Measurements from ENCODE around the gene PTH2R. TPM values are rescaled to one million over a fixed set of nuclear protein-coding genes. Genes with fewer than 3 reads are reported as not detected.

The PTH2R gene
- total RNA-seq, 2 experiments from 2014 or later: not detected

DNA sequence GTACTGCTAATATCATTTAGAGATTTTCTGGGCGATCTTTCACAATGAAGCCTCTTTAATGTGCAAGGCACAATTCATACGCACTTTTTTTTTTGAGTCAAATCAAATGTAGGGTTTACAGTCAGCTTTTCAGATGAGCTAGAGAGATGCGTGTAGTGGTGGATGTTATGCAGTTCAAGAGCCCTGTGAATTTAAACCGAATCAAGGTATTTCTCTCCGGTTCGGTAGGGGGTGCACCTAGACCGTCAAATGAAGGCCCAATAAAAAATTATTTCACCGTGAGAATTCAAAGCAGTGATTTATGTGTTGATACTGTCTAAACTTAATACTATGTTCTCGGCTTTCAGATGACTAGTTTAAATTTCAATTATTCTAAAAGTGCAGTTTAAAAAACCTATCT lies 1.1 kb downstream of the PTH2R start:
- Mint-ChIP-seq H3K4me1 (ENCODE audit: low read depth) (peaks cover 8% of the 10 kb centered on the region), H3K27me3 (peaks cover 74% of the 10 kb centered on the region), H3K36me3 (ENCODE audit: low read depth) (no peaks in the 10 kb centered on the region), H3K9me3 (no peaks in the 10 kb centered on the region), H3K27ac (no peak overlapping the region), H3K4me3 (no peak overlapping the region)
- no peak overlapping the region for H3K4me3 ChIP-seq (ENCODE audit: low read length)
- peaks cover 0 to 10% of the 10 kb centered on the region in 2 experiments for H3K9me3 ChIP-seq (ENCODE audit: control insufficient read depth in 1 of 2, insufficient read depth in 1 of 2, low read length in 2 of 2)
- ATAC-seq (ENCODE audit: poor library complexity): no peak
- CTCF ChIA-PET: no interaction called here
- TF ChIP-seq, protein P1, sequence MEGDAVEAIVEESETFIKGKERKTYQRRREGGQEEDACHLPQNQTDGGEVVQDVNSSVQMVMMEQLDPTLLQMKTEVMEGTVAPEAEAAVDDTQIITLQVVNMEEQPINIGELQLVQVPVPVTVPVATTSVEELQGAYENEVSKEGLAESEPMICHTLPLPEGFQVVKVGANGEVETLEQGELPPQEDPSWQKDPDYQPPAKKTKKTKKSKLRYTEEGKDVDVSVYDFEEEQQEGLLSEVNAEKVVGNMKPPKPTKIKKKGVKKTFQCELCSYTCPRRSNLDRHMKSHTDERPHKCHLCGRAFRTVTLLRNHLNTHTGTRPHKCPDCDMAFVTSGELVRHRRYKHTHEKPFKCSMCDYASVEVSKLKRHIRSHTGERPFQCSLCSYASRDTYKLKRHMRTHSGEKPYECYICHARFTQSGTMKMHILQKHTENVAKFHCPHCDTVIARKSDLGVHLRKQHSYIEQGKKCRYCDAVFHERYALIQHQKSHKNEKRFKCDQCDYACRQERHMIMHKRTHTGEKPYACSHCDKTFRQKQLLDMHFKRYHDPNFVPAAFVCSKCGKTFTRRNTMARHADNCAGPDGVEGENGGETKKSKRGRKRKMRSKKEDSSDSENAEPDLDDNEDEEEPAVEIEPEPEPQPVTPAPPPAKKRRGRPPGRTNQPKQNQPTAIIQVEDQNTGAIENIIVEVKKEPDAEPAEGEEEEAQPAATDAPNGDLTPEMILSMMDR (IDR thresholded peaks at IDR 0.05): no peak
- intact Hi-C loops (cut with DNase I, micrococcal nuclease): no loop called here
- no peaks in the 10 kb centered on the region for H3K36me3 ChIP-seq (ENCODE audit: insufficient read depth, low read length)
- H3K4me1 ChIP-seq (ENCODE audit: insufficient read depth, low read length): peaks cover 5% of the 10 kb centered on the region
- H3K27me3 ChIP-seq (ENCODE audit: control insufficient read depth in 1 of 2, insufficient read depth in 2 of 2, low read length in 2 of 2): peaks cover 15 to 57% of the 10 kb centered on the region in 2 experiments
- POLR2A ChIA-PET: no interaction called here
- no peak for DNase-seq
- H3K27ac ChIP-seq (ENCODE audit: low read depth in 1 of 2, low read length in 2 of 2): no peak overlapping the region

- Histone ChIP-seq H3K27me3 (ENCODE audit: control insufficient read depth in 1 of 2, insufficient read depth in 2 of 2, low read length in 2 of 2) (peaks cover under 1 to 9% of the 10 kb centered on the region in 2 experiments), H3K4me3 (ENCODE audit: low read length) (no peak overlapping the region), H3K9me3 (ENCODE audit: control insufficient read depth in 1 of 2, insufficient read depth in 1 of 2, low read length in 2 of 2) (no peaks in the 10 kb centered on the region), H3K4me1 (ENCODE audit: insufficient read depth, low read length) (no peaks in the 10 kb centered on the region), H3K36me3 (ENCODE audit: insufficient read depth, low read length) (no peaks in the 10 kb centered on the region), H3K27ac (ENCODE audit: low read depth in 1 of 2, low read length in 2 of 2) (no peak overlapping the region)
- H3K9me3 Mint-ChIP-seq: no peaks in the 10 kb centered on the region
- ChIA-PET CTCF (no interaction called here), POLR2A (no interaction called here)
- no peak for ATAC-seq (ENCODE audit: poor library complexity)
- no peak for DNase-seq
- H3K36me3 Mint-ChIP-seq (ENCODE audit: low read depth): no peaks in the 10 kb centered on the region
- intact Hi-C loops (cut with DNase I, micrococcal nuclease): no loop called here
- H3K4me1 Mint-ChIP-seq (ENCODE audit: low read depth): no peaks in the 10 kb centered on the region
- peaks cover 35% of the 10 kb centered on the region for H3K27me3 Mint-ChIP-seq
- H3K4me3 Mint-ChIP-seq: no peak overlapping the region
- H3K27ac Mint-ChIP-seq: no peak overlapping the region
- TF ChIP-seq, protein P1 (IDR thresholded peaks at IDR 0.05): no peak
These were observed 7.3 kb downstream of the PTH2R start for GRCh38 chr2:208413931-208414330.

- no peaks in the 10 kb centered on the region for H3K4me1 Mint-ChIP-seq (ENCODE audit: low read depth)
- Histone ChIP-seq H3K27ac (ENCODE audit: low read depth in 1 of 2, low read length in 2 of 2) (no peak overlapping the region), H3K4me3 (ENCODE audit: low read length) (no peak overlapping the region), H3K9me3 (ENCODE audit: control insufficient read depth in 1 of 2, insufficient read depth in 1 of 2, low read length in 2 of 2) (no peaks in the 10 kb centered on the region), H3K36me3 (ENCODE audit: insufficient read depth, low read length) (no peaks in the 10 kb centered on the region), H3K4me1 (ENCODE audit: insufficient read depth, low read length) (no peaks in the 10 kb centered on the region), H3K27me3 (ENCODE audit: control insufficient read depth in 1 of 2, insufficient read depth in 2 of 2, low read length in 2 of 2) (no peaks in the 10 kb centered on the region)
- H3K36me3 Mint-ChIP-seq (ENCODE audit: low read depth): no peaks in the 10 kb centered on the region
- no peaks in the 10 kb centered on the region for H3K9me3 Mint-ChIP-seq
- no peak overlapping the region for H3K27ac Mint-ChIP-seq
- ChIA-PET POLR2A (no interaction called here), CTCF (no interaction called here)
- TF ChIP-seq, protein P1 (IDR thresholded peaks at IDR 0.05): no peak
- peaks cover 27% of the 10 kb centered on the region for H3K27me3 Mint-ChIP-seq
- intact Hi-C loops (cut with DNase I, micrococcal nuclease): no loop called here
- DNase-seq (no peak), ATAC-seq (ENCODE audit: poor library complexity) (no peak)
- H3K4me3 Mint-ChIP-seq: no peak overlapping the region
These were observed 8.7 kb downstream of the PTH2R start for GRCh38 chr2:208415255-208415654.
